ENCODE data around the gene PNKP.

GRCh38 chr19:49875177-49875576 lies 7.8 kb upstream of the PNKP start:
- TF ChIP-seq TCF7L2 (IDR thresholded peaks at IDR 0.05; ENCODE audit: low read depth, low read length) (no peak), ELK3 (CRISPR knock-in tag; IDR thresholded peaks at IDR 0.05) (no peak), NR2F6 (CRISPR knock-in tag; IDR thresholded peaks at IDR 0.05) (no peak), GABPB1 (CRISPR knock-in tag; IDR thresholded peaks at IDR 0.05) (no peak), TBP (optimal IDR thresholded peaks at IDR 0.05; ENCODE audit: low read depth, low read length) (no peak), UBTF (IDR thresholded peaks at IDR 0.05; ENCODE audit: borderline replicate concordance in 1 of 2, low read depth in 2 of 2, low read length in 2 of 2) (no peak), EZH2 (IDR thresholded peaks at IDR 0.05; ENCODE audit: borderline replicate concordance, low read depth, low read length) (no peak)
